Panc1 (cell line): ENCODE measurements around the gene UBC.

Experiments
- POLR2AphosphoS5 ChIP-seq: IDR thresholded peaks from 2 replicates; pipeline ENCODE4 v1.6.1; 2012; ENCODE audit warnings: mild to moderate bottlenecking, low read depth, low read length, moderate library complexity
- REST ChIP-seq, 2 experiments: IDR thresholded peaks; 2 replicates each; pipeline ENCODE4 v1.6.1; 2011 to 2012; ENCODE audit warnings: low read depth in 2 of 2, control low read depth in 1 of 2, low read length in 1 of 2, mild to moderate bottlenecking in 1 of 2, moderate library complexity in 1 of 2; ENCODE audit not compliant: insufficient read depth in 1 of 2
- SIN3A ChIP-seq: IDR thresholded peaks from 2 replicates; pipeline ENCODE4 v1.6.1; 2012; ENCODE audit warnings: low read depth, mild to moderate bottlenecking, low read length, moderate library complexity, borderline replicate concordance; ENCODE audit not compliant: insufficient read depth
- TF ChIP-seq, protein P1 (sequence below): fragments of 450-650 bp; IDR thresholded peaks from 2 replicates; pipeline ENCODE4 v1.5.1; 2017; ENCODE audit warnings: mild to moderate bottlenecking

DNA sequence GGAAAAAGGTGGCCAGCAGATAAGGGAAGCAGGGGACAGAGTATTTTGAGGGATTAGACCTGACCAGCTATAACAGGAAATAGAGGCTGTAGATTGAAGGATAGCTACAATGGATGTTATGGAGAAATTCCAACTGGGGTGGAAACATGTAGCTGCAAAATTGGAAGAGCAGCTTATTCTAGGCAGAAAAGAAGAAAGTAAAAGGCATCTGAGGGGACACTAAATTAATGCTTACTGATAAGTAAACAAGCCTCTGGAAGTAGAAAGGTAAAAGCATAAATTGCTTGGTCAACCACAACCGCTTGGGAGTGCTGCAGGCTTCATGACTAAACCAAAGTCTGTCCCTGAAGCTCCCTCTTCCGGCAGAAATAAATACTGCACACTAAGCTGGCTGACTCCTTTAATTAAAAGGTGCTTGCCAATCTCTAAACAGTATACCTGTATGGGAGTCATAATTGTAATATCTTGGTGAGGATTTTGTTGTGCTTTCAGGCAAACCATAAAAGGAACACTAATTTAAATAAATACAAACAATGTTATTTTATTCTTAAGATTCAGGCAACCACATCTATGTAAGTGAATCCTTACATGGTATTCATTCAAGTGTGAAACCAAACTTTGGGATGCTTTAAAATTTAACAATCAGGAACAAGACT lies 7.7 kb downstream of the UBC start:
- TF ChIP-seq, protein P1, sequence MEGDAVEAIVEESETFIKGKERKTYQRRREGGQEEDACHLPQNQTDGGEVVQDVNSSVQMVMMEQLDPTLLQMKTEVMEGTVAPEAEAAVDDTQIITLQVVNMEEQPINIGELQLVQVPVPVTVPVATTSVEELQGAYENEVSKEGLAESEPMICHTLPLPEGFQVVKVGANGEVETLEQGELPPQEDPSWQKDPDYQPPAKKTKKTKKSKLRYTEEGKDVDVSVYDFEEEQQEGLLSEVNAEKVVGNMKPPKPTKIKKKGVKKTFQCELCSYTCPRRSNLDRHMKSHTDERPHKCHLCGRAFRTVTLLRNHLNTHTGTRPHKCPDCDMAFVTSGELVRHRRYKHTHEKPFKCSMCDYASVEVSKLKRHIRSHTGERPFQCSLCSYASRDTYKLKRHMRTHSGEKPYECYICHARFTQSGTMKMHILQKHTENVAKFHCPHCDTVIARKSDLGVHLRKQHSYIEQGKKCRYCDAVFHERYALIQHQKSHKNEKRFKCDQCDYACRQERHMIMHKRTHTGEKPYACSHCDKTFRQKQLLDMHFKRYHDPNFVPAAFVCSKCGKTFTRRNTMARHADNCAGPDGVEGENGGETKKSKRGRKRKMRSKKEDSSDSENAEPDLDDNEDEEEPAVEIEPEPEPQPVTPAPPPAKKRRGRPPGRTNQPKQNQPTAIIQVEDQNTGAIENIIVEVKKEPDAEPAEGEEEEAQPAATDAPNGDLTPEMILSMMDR: peak; percentile 98
- TF ChIP-seq SIN3A (no peak), POLR2AphosphoS5 (peak; percentile 56; the same call in 1 of the 2 replicates), REST (IDR thresholded peaks at IDR 0.05; ENCODE audit: insufficient read depth in 1 of 2, low read depth in 2 of 2, low read length in 1 of 2) (no peak)
